Measurements from ENCODE around the gene LPP. TPM values are rescaled to one million over a fixed set of nuclear protein-coding genes. Genes with fewer than 3 reads are reported as not detected.

Gene LPP
- total RNA-seq, 1 experiment from 2014 or later, result 54.0 TPM

DNA sequence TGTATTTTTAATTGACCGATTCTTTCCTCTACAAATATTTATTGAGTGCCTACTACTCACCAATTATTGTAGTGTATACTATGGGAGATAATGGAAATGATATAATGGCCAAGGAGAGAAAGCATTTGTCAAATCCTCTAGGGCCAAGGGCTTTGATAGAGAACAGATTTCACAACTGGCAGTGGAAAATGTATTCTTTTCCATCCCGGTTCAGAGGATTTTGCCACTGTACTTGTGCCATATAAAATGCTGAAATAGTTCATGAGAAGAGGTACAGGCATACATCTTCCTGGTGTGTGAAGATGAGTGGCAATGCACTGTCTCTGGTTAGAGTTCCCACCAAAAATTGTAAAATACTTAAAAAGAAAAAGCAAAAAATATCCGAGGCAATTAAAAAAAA, 566.3 kb downstream of the LPP start:
- RAD21 ChIA-PET (ENCODE audit: low non-redundant PET in 1 of 2, low total read pairs in 2 of 2, uncharacterized antibody in 2 of 2, unreplicated experiment in 2 of 2), result no interaction called here
- POLR2A ChIA-PET, result no interaction called here
- Histone ChIP-seq H3K27ac (ENCODE audit: low read depth, low read length) (no peak overlapping the region), H3K36me3 (ENCODE audit: control insufficient read depth in 1 of 2, insufficient read depth in 2 of 2, low read length in 2 of 2) (no peaks in the 10 kb centered on the region), H3K9ac (ENCODE audit: low read length) (no peak overlapping the region), H3K4me2 (ENCODE audit: low read length) (no peak overlapping the region), H3K9me3 (ENCODE audit: control insufficient read depth in 1 of 2, insufficient read depth in 1 of 2, low read depth in 1 of 2, low read length in 2 of 2) (no peaks in the 10 kb centered on the region), H3K4me3 (replicated peaks in 1 of 2; ENCODE audit: low read depth in 1 of 2, low read length in 2 of 2) (no peak overlapping the region), H2AFZ (ENCODE audit: low read depth, low read length, poor library complexity, severe bottlenecking) (no peak overlapping the region), H3K79me2 (ENCODE audit: insufficient read depth, low read length) (no peaks in the 10 kb centered on the region), H3K9me2 (ENCODE audit: insufficient read depth) (no peaks in the 10 kb centered on the region), H3K27me3 (ENCODE audit: insufficient read depth, low read length) (no peaks in the 10 kb centered on the region), H3K4me1 (ENCODE audit: control insufficient read depth in 1 of 2, insufficient read depth in 2 of 2, low read length in 2 of 2) (no peaks in the 10 kb centered on the region), H4K20me1 (ENCODE audit: insufficient read depth) (no peaks in the 10 kb centered on the region)
- TF ChIP-seq YY1 (IDR thresholded peaks at IDR 0.05; ENCODE audit: extremely low read depth, insufficient replicate concordance, low read depth, low read length), result no peak
- TF ChIP-seq CBX3 (IDR thresholded peaks at IDR 0.05; ENCODE audit: low read depth), result no peak
- TF ChIP-seq, protein P1, sequence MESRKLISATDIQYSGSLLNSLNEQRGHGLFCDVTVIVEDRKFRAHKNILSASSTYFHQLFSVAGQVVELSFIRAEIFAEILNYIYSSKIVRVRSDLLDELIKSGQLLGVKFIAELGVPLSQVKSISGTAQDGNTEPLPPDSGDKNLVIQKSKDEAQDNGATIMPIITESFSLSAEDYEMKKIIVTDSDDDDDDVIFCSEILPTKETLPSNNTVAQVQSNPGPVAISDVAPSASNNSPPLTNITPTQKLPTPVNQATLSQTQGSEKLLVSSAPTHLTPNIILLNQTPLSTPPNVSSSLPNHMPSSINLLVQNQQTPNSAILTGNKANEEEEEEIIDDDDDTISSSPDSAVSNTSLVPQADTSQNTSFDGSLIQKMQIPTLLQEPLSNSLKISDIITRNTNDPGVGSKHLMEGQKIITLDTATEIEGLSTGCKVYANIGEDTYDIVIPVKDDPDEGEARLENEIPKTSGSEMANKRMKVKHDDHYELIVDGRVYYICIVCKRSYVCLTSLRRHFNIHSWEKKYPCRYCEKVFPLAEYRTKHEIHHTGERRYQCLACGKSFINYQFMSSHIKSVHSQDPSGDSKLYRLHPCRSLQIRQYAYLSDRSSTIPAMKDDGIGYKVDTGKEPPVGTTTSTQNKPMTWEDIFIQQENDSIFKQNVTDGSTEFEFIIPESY (IDR thresholded peaks at IDR 0.05; ENCODE audit: extremely low read depth, insufficient replicate concordance, low read length), result no peak
- TF ChIP-seq EZH2 (IDR thresholded peaks at IDR 0.05), result no peak
- no peak for TF ChIP-seq TCF7L2 (IDR thresholded peaks at IDR 0.05; ENCODE audit: borderline replicate concordance, extremely low read depth, insufficient read depth, insufficient read length)
- TF ChIP-seq JUND (IDR thresholded peaks at IDR 0.05), result no peak
- TF ChIP-seq, protein P2, sequence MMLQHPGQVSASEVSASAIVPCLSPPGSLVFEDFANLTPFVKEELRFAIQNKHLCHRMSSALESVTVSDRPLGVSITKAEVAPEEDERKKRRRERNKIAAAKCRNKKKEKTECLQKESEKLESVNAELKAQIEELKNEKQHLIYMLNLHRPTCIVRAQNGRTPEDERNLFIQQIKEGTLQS (IDR thresholded peaks at IDR 0.05), result no peak
- no peak for TF ChIP-seq ZNF274 (IDR thresholded peaks at IDR 0.05; ENCODE audit: low read depth, low read length)
- TF ChIP-seq FOSL1 (IDR thresholded peaks at IDR 0.05; ENCODE audit: low read depth), result no peak
- TF ChIP-seq ELF1 (IDR thresholded peaks at IDR 0.05; ENCODE audit: borderline replicate concordance, low read depth), result no peak
- TF ChIP-seq SP1 (IDR thresholded peaks at IDR 0.05; ENCODE audit: low read depth), result no peak
- TF ChIP-seq, protein P3, sequence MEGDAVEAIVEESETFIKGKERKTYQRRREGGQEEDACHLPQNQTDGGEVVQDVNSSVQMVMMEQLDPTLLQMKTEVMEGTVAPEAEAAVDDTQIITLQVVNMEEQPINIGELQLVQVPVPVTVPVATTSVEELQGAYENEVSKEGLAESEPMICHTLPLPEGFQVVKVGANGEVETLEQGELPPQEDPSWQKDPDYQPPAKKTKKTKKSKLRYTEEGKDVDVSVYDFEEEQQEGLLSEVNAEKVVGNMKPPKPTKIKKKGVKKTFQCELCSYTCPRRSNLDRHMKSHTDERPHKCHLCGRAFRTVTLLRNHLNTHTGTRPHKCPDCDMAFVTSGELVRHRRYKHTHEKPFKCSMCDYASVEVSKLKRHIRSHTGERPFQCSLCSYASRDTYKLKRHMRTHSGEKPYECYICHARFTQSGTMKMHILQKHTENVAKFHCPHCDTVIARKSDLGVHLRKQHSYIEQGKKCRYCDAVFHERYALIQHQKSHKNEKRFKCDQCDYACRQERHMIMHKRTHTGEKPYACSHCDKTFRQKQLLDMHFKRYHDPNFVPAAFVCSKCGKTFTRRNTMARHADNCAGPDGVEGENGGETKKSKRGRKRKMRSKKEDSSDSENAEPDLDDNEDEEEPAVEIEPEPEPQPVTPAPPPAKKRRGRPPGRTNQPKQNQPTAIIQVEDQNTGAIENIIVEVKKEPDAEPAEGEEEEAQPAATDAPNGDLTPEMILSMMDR (IDR thresholded peaks at IDR 0.05 in 2 of 3, conservative IDR thresholded peaks at IDR 0.05 in 1 of 3; ENCODE audit: borderline replicate concordance in 1 of 3, insufficient read depth in 1 of 3, low read depth in 2 of 3, low read length in 2 of 3), result no peak
- TF ChIP-seq, protein P4, sequence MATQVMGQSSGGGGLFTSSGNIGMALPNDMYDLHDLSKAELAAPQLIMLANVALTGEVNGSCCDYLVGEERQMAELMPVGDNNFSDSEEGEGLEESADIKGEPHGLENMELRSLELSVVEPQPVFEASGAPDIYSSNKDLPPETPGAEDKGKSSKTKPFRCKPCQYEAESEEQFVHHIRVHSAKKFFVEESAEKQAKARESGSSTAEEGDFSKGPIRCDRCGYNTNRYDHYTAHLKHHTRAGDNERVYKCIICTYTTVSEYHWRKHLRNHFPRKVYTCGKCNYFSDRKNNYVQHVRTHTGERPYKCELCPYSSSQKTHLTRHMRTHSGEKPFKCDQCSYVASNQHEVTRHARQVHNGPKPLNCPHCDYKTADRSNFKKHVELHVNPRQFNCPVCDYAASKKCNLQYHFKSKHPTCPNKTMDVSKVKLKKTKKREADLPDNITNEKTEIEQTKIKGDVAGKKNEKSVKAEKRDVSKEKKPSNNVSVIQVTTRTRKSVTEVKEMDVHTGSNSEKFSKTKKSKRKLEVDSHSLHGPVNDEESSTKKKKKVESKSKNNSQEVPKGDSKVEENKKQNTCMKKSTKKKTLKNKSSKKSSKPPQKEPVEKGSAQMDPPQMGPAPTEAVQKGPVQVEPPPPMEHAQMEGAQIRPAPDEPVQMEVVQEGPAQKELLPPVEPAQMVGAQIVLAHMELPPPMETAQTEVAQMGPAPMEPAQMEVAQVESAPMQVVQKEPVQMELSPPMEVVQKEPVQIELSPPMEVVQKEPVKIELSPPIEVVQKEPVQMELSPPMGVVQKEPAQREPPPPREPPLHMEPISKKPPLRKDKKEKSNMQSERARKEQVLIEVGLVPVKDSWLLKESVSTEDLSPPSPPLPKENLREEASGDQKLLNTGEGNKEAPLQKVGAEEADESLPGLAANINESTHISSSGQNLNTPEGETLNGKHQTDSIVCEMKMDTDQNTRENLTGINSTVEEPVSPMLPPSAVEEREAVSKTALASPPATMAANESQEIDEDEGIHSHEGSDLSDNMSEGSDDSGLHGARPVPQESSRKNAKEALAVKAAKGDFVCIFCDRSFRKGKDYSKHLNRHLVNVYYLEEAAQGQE (IDR thresholded peaks at IDR 0.05; ENCODE audit: low read depth), result no peak
- no peak for TF ChIP-seq POLR2A (IDR thresholded peaks at IDR 0.05; ENCODE audit: borderline replicate concordance, extremely low read depth, insufficient read depth, insufficient read length)
- TF ChIP-seq POLR2AphosphoS5 (IDR thresholded peaks at IDR 0.05; ENCODE audit: low read depth, low read length), result no peak
- CTCF ChIA-PET, result no interaction called here
- intact Hi-C loops (cut with micrococcal nuclease), result no loop called here
- ATAC-seq, result no peak
- no TSS peak for BruUV-seq (replicated peaks)
- no peak for DNase-seq (ENCODE audit: low read depth, low spot score)
